ENCODE data around the gene TASOR2.
A peak's percentile ranks its signal among the peaks of the same experiment; 100 is the strongest.

Gene TASOR2

DNA sequence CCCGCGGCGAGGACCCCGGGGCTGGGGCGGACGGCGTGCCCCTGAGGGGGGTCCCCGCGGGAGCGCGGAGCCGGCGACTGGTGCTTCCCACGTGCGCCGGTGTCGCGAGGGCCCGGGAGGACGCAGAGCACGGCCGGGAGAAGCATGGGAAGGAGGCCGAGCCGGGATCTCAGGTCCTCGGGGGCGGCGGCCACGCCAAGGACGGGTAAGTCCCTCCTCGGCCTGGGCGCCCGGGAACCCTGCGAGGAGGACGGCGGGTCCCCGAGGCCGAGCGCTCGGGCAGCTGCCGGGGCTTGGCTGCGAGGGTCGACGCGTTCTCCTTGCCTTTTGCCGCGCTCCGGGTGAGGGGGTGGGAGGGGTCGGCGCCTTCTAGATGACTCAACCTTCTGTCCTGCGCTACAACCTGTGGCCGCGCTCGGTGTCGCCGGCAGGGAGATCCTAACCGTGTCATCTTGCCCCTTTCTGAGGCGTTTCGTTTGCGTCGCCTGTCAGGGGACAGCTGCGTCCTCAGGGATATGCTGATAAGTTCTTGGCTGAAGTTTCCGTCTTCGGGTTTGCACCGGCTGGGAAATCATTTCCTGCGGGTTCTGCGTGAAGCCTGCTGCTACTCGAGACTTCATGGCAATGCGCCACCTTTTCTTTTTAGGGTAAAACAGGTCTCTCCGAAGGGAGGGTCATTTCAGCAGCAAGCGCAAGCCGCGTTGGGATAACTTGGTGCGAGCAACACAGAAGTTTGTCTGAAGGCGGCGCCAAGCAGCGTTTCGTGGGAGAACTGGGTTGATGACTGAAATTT lies 529 bp downstream of the TASOR2 start:
- no peak for FAIRE-seq

DNA sequence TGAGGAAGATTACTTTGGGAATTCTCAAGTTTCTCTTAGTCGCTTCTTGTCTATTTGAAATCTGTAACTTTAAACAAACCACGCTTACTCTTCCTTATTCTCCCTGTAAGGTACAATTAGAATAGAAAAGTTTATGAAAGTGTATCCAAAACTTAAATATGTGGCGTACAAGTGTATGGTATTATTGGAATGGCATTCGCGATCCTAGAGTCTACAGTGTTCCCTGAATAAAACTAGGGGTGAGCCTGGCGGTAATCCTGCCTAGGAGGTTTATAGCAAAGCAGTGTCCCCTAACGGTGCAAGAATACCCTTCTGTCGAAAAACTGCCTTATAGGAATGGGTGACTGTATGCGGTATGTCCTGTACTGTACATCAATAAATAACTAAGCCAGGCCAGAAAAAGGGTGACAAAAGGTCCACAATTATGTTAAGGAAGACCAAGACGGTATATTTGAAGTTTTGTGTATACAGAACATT lies 1.2 kb downstream of the TASOR2 start:
- FAIRE-seq, result no peak

DNA sequence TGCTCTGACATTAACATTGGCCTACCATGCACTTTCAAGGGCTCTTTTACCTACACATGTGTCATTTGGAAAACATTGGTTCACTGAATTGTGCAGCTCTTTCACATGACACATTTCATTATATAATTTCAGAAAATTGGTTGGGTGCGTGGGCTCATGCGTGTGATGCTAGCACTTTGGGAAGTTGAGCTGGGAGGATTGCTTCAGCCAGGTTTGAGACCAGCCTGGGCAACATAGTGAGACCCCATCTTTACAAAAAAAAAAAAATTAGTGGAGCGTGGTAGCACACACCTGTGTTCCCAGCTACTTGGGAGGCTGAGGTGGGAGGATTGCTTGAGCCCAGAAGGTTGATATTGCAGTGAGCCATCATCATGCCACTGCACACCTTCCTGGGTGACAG lies 3.9 kb downstream of the TASOR2 start:
- FAIRE-seq, result no peak

- FAIRE-seq, result no peak
Measured at GRCh38 chr10:5691786-5692185, 7.1 kb downstream of the TASOR2 start.

- no peak for FAIRE-seq
Measured at GRCh38 chr10:5692461-5693358, 8.1 kb downstream of the TASOR2 start.

- no peak for FAIRE-seq
Measured at GRCh38 chr10:5694573-5694972, 9.9 kb downstream of the TASOR2 start.

- no peak for FAIRE-seq
Measured at GRCh38 chr10:5697342-5697741, 12.7 kb downstream of the TASOR2 start.

- peak; percentile 49 for FAIRE-seq
Measured at GRCh38 chr10:5698062-5698461, 13.4 kb downstream of the TASOR2 start.

DNA sequence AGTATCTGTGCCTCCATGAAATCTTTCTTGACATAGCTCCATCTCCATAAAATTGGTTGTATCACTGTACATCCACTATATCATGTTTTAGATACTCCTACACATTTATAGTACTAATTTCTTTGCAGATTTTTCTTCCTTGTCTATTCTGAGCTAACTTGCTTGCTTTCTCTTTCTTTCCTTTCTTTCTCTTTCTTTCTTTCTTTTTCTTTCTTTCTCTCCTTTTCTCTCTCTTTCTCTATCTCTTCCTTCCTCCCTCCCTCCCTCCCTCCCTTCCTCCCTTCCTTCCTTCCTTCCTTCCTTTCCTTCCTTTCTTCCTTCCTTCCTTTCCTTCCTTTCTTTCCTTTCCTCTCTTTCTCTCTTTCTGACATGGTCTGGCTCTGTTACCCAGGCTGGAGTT lies 23.7 kb downstream of the TASOR2 start:
- FAIRE-seq, result no peak

GRCh38 chr10:5709865-5710264 lies 25.2 kb downstream of the TASOR2 start:
- no peak for FAIRE-seq

- peak; percentile 86 for FAIRE-seq
Measured at GRCh38 chr10:5710859-5711258, 26.2 kb downstream of the TASOR2 start.

DNA sequence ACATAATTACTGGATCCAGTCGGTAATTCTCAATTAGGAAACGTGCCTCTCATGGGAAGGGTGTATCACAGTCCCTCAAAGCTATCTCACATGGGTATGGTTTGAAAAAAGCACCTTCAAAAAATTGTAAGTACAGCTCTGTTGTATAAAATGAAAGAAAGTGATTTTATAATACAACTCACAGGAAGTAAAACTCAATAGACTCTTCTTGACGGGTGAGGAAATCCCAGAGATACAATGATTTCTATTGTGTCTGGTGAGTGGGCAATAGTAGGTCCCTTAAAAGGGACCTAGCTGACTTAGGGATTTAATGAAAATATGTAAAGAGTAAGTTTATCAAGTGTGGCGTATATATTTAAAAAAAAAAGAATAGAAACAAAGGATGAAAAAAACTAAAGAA lies 27.0 kb downstream of the TASOR2 start:
- FAIRE-seq, result no peak

DNA sequence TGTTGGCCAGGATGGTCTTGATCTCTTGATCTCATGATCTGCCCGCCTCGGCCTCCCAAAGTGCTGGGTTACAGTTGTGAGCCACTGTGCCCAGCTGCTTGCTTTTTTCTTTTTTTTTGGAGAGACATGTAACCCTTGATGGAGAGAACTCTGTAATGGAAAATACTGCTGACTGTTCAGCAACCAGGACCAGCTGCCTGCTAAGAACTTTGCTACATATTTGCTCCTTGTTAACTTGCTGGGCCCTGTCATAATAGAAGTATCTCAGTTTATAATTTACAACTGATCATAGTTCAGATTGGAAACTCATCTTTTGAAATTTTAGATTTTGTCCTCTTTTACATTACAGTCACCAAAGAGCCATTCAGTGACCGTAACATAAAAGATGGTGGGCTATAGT lies 34.9 kb downstream of the TASOR2 start:
- FAIRE-seq, result no peak

DNA sequence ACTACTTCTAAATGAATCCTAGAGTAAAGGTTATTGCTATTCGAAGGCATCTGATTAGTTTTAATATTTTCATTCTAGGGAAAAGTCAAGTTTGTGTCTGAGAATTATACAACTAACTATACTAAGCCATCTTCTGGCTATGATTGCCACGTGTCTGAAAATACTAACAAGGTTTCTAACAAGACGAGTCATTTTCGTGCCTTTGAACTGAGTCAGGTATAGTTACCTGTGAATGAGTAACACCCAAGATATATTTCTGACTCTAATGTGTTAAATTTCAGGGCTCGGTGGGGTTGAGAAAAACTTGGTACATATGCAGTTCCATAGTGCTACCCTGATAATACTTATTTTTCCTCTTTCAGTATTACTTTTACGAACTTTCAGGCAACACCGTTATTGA lies 35.5 kb downstream of the TASOR2 start:
- FAIRE-seq, result no peak

DNA sequence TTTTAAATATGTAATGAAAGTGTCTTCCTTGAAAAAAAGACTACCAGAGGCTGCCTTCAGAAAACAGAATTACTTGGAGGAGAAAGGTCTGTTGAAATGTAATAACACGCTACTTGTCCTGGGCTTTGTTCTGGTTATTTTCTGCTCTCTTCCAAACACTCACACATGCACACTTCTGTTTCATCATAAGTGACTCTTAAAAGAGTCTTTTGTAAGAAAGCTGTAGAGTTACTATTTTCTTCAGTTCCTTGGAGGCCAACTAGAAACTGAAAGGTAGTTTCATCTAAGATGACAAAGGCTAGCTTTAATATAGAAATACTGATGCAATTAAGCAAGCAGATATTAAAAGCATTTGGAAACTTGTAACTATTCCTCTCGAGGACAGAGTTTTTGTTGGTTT lies 39.1 kb downstream of the TASOR2 start:
- peak; percentile 55 for FAIRE-seq

GRCh38 chr10:5730766-5731165 lies 46.1 kb downstream of the TASOR2 start:
- FAIRE-seq, result no peak

- FAIRE-seq, result no peak
Measured at GRCh38 chr10:5731559-5731958, 46.9 kb downstream of the TASOR2 start.

GRCh38 chr10:5732141-5732540 lies 47.5 kb downstream of the TASOR2 start:
- no peak for FAIRE-seq

All from islet of Langerhans (tissue), 1 donor.